Right atrium auricular region (tissue), 2 donors: ENCODE results near the gene CAMTA1. TPM values are rescaled to one million over a fixed set of nuclear protein-coding genes. Genes with fewer than 3 reads are reported as not detected.

Experiments used
- DNase-seq: peaks from one replicate; pipeline ENCODE4 v3.0.0-alpha.2; 2019; ENCODE audit warnings: low spot score
- H3K27ac ChIP-seq, 2 donors: fragments of 200-600 bp; sonication (generic); 1 replicate in 1 of 2; 2 replicates in 1 of 2; pipeline ENCODE4 v1.5.1; 2016 to 2019
- H3K27me3 ChIP-seq, 2 donors: fragments of 200-600 bp; sonication (generic); one replicate each; pipeline versions ENCODE4 v1.5.1 to v1.6.0; 2017 to 2019
- H3K36me3 ChIP-seq: fragments of 200-600 bp; sonication (generic); one replicate; pipeline ENCODE4 v1.5.1; 2016
- H3K4me1 ChIP-seq, 2 donors: fragments of 200-600 bp; sonication (generic); one replicate each; pipeline versions ENCODE4 v1.5.1 to v1.6.0; 2017 to 2019
- H3K4me3 ChIP-seq, 2 donors: fragments of 200-600 bp; sonication (generic); 1 replicate in 1 of 2; 2 replicates in 1 of 2; pipeline ENCODE4 v1.5.1; 2017 to 2019; ENCODE audit warnings: mild to moderate bottlenecking in 1 of 2, moderate library complexity in 1 of 2
- H3K9me3 ChIP-seq, 2 donors: fragments of 200-600 bp; sonication (generic); one replicate each; pipeline ENCODE4 v1.5.1; 2019
- CTCF ChIP-seq, 2 donors: fragments of 200-600 bp; sonication (generic); IDR thresholded peaks; one replicate each; pipeline ENCODE4 v1.5.1; 2019; ENCODE audit warnings: antibody characterized with exemption in 2 of 2
- total RNA-seq, 2 donors: library from RNA; depleted of rRNA; stranded (reverse); fragments of >200 nt; gene quantifications; one replicate each; pipeline ENCODE4 v1.1.0, GENCODE V29; 2016

CAMTA1 gene
- total RNA-seq, 2 donors from 2014 or later, result 132 to 190 TPM

GRCh38 chr1:7533006-7533405 is 747.8 kb downstream of the CAMTA1 start:
- Histone ChIP-seq H3K4me3 (no peak overlapping the region), H3K36me3 (no peaks in the 10 kb centered on the region), H3K9me3 (no peaks in the 10 kb centered on the region), H3K27me3 (no peaks in the 10 kb centered on the region), H3K4me1 (peaks cover 0 to 9% of the 10 kb centered on the region in 2 donors), H3K27ac (no peak overlapping the region)
- no peak for DNase-seq
- TF ChIP-seq CTCF (IDR thresholded peaks at IDR 0.05), result peak in 1 of 2 donors; percentile 45

GRCh38 chr1:7534061-7534825 is 749.0 kb downstream of the CAMTA1 start:
- no peak for DNase-seq
- Histone ChIP-seq H3K36me3 (no peaks in the 10 kb centered on the region), H3K27ac (no peak overlapping the region), H3K27me3 (no peaks in the 10 kb centered on the region), H3K9me3 (no peaks in the 10 kb centered on the region), H3K4me1 (peaks cover 0 to 9% of the 10 kb centered on the region in 2 donors), H3K4me3 (no peak overlapping the region)
- TF ChIP-seq CTCF (IDR thresholded peaks at IDR 0.05), result no peak

GRCh38 chr1:7535016-7535415 is 749.8 kb downstream of the CAMTA1 start:
- no peak overlapping the region for H3K27ac ChIP-seq
- peaks cover 0 to 9% of the 10 kb centered on the region in 2 donors for H3K4me1 ChIP-seq
- H3K9me3 ChIP-seq, result no peaks in the 10 kb centered on the region
- no peak for TF ChIP-seq CTCF (IDR thresholded peaks at IDR 0.05)
- no peaks in the 10 kb centered on the region for H3K27me3 ChIP-seq
- DNase-seq, result no peak
- no peaks in the 10 kb centered on the region for H3K36me3 ChIP-seq
- H3K4me3 ChIP-seq, result no peak overlapping the region

- no peak for TF ChIP-seq CTCF (IDR thresholded peaks at IDR 0.05)
- no peaks in the 10 kb centered on the region for H3K9me3 ChIP-seq
- peaks cover 0 to 9% of the 10 kb centered on the region in 2 donors for H3K4me1 ChIP-seq
- H3K27ac ChIP-seq, result no peak overlapping the region
- no peak overlapping the region for H3K4me3 ChIP-seq
- H3K36me3 ChIP-seq, result no peaks in the 10 kb centered on the region
- no peak for DNase-seq
- H3K27me3 ChIP-seq, result no peaks in the 10 kb centered on the region
Measured at GRCh38 chr1:7535934-7536878, 751.0 kb downstream of the CAMTA1 start.

GRCh38 chr1:7536891-7537591 is 751.8 kb downstream of the CAMTA1 start:
- DNase-seq, result no peak
- H3K36me3 ChIP-seq, result no peaks in the 10 kb centered on the region
- peaks cover 0 to 9% of the 10 kb centered on the region in 2 donors for H3K4me1 ChIP-seq
- no peak overlapping the region for H3K4me3 ChIP-seq
- no peaks in the 10 kb centered on the region for H3K27me3 ChIP-seq
- no peak overlapping the region for H3K27ac ChIP-seq
- no peak for TF ChIP-seq CTCF (IDR thresholded peaks at IDR 0.05)
- no peaks in the 10 kb centered on the region for H3K9me3 ChIP-seq
